ENCODE results near the gene JMJD1C.
"Not testable (repeated sequence)": the region's sequence is repeated elsewhere in the genome, so short reads cannot be mapped to it uniquely, and the experiment has no call there.

JMJD1C gene

DNA sequence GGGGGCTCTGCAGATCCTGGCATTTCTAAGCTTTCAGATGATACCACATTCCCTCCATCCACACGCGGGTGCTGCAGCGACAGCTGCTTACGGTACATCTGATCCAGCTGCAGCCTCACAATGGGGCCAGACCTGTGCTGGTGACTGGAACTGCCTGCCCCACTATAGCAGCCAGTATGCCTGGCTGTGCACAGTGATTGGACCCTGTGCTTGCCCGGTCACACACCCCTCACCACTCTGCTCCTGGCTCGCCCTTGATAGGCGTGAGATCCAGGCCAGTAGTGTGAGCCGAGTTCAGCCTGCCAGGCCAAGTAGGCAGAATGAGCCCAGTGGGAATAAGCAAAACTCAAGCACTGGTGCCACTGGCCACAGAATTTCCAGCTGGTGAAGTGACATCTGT lies 167.8 kb downstream of the JMJD1C start:
- DNase-seq (ENCODE audit: low read depth in 2 of 2) = no peak

DNA sequence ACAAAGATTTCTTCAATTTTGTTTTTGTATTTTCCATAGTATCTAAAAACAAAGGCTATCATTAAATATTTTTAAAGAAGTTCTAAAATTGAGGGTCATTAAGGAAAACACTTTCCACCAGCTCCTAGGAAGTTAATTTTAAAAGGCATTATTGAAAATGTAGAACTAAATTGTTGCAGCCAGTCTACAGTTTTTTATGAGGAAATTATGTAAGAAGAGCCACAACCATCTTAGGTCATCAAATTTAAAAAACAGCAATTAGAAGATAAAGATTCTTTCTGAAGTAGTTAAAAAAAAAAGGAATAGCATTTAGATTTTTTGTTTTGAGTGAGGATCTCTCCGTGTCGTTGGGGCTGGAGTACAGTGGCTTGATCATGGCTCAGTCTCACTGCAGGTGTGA lies 171.0 kb downstream of the JMJD1C start:
- no peak for DNase-seq (ENCODE audit: low read depth in 2 of 2)

DNA sequence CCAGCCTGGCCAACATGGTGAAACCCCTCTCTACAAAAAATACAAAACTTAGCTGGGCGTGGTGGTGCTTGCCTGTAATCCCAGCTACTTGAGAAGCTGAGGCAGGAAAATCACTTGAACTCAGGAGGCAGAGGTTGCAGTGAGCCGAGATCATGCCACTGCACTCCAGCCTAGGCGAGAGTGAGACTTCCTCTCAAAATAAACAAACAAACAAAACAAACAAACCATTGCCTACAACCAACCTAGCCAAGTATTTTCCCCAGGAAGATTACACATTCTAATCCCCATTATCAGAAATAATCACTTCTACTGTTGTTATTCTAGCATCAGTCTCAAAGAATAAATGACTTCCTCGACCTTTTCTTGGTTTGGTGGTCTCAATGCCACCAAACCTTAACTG lies 172.9 kb downstream of the JMJD1C start:
- not testable (repeated sequence) for DNase-seq (ENCODE audit: low read depth in 2 of 2)

DNA sequence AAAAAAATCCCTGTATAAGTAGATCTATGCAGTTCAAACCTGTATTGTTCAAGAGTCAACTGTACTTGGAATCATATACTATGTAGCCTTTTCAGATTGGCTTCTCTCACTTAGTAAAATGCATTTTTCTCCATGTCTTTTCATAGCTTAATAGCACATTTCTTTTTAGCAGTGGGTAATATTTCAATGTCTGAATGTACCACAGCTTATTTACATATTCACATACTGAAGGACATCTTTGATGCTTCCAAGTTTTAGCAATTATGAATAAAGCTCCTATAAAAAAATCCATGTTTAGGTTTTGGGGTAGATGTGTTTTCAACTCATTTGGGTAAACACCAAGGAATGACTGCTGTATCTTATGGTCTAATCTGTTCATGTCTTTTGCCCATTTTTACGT lies 177.6 kb downstream of the JMJD1C start:
- DNase-seq (ENCODE audit: low read depth in 2 of 2) = no peak

DNA sequence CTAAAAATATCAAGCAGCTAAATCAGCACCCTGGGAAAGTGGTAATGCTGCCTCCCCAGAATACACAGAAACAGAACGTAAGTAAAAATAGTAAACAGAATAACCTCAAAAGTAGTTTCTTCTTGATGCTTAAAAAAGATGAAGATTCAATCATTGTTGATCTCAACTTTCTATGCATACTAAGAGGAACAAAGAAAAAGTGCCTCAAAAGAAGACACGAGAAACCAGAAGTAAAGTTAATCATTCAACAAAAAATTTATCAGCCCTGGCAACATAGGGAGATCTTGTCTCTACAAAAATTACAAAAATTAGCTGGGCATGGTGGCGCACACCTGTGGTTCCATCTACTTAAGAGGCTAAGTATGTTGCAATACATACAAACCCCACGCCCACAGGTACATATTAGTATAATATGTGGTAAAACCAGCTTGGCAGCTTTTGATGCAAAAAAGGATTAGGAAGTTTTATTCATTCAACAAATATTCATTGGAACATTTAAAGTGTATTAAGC lies 179.0 kb downstream of the JMJD1C start:
- no peak for DNase-seq (ENCODE audit: low read depth in 2 of 2)

DNA sequence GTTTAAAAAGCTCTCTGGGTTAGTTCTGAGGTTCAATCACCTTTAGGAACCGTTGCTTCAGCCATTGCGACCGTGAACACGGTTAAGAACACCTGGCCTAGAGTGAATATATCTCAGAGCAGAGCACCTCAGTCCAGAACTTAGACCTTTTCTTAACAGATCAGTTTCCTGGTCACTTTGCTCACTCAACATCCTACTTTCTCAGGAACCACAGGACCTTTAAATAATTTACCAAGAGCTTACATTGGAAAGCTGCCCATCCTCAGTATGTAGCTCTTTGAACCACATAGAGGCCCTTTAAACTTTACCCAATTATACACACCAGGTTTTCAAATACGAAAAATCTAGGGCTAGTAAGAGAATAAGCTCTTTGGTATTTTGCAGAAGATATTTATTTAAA lies 179.4 kb downstream of the JMJD1C start:
- DNase-seq (ENCODE audit: low read depth in 2 of 2) = no peak

DNA sequence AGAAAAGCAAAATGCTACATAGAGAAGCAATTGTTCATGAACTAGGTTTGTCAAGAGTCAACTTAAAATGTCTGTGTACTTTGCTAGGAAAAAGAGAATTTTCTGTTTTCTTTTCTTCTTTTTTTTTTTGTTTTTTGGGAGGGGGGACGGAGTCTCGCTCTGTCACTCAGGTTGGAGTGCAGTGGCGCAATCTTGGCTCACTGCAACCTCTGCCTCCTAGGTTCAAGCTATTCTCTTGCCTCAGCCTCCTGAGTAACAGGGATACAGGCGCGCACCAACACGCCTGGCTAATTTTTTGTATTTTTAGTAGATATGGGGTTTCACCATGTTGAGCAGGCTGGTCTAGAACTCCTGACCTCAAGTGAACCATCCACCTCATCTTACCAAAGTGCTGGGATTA lies 181.9 kb downstream of the JMJD1C start:
- not testable (repeated sequence) for DNase-seq (ENCODE audit: low read depth in 2 of 2)

DNA sequence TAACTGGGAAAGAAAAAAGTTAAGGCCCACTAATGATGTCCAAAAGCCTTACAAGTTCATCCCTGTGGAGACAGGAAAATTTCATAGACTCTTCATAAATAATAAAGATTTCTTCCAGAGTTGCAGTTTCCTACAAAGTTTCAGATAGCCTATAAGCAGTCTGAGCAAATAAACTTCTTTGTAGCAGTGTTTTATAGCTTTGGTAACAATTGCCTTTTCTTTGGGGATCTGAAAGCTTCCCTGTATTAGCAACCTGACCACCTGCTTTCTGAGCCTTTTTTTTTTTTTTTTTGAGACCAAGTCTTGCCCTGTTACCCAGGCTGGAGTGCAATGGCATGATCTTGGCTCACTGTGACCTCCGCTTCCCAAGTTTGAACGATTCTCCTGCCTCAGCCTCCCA lies 182.7 kb downstream of the JMJD1C start:
- no peak for DNase-seq (ENCODE audit: low read depth in 2 of 2)

DNA sequence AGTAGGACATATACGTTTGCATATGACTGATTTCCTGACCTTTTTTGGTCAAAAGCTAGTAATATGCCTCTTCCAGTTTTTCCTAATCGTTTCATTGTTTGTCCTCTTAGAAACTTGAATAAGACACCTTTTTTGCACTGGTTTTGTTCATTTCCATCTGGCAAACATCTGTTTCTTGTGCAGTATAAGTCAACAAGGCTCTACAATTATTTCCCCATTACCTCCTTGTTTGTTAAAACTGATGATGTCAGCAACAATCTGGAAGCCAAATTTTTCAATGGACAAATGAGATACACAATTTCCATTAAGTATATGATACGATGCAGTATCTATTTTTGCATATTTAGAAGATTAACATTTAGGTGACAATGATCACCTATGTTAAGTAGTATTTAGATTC lies 183.8 kb downstream of the JMJD1C start:
- no peak for DNase-seq (ENCODE audit: low read depth in 2 of 2)

DNA sequence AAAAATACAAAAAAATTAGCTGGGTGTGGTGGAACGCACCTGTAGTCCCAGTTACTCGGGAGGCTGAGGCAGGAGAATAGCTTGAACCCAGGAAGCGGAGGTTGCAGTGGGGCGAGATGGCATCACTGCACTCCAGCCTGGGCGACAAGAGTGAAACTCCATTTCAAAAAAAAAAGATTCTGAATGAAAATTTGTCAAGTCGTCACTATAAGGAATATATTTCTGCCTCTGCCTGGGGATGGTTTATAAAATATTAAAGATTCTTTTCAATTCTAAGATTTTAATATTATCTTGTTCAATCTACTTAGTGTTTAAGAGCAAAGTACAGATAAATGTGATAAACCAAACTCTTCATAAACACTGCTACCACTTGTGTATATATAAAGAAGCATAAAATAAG lies 185.4 kb downstream of the JMJD1C start:
- no peak for DNase-seq (ENCODE audit: low read depth in 2 of 2)

DNA sequence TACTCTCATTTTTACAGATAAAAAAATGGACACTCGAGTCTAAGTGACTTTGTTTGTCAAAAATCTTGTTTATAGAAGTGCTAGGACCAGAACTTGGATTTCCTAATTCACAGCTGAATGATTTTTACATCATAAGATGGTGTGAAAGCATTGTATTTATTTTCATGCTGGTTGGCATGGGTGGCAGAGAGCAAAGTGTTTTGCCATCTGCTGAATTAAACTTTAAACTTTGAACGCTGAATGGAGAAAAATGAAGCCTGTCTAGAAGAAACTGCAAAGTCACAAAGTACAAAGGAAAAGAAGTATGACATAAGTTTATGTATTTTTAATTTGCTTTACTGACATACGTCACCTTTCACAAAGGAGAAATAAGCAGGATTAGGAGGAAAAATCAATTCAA lies 190.7 kb downstream of the JMJD1C start:
- no peak for DNase-seq (ENCODE audit: low read depth in 2 of 2)

DNA sequence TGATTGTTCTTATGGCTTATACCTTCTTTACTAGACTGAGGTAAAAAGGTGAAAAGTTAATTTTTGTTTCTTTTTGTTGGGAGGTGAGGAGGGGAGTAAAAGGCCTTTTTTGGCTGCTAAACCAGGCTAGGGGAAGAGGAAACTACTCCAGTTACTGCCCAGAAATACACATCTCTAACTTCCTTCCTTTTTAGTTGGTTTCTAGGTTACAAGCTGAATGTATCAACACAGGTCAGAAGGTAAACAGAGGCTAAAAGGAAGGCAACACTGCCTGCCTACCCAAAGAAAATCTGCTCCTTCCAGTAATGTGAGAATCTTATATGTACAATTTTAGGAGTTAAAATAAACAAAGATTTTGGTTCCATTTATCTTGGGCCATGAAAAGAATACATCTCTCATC lies 192.2 kb downstream of the JMJD1C start:
- DNase-seq (ENCODE audit: low read depth in 2 of 2) = no peak

DNA sequence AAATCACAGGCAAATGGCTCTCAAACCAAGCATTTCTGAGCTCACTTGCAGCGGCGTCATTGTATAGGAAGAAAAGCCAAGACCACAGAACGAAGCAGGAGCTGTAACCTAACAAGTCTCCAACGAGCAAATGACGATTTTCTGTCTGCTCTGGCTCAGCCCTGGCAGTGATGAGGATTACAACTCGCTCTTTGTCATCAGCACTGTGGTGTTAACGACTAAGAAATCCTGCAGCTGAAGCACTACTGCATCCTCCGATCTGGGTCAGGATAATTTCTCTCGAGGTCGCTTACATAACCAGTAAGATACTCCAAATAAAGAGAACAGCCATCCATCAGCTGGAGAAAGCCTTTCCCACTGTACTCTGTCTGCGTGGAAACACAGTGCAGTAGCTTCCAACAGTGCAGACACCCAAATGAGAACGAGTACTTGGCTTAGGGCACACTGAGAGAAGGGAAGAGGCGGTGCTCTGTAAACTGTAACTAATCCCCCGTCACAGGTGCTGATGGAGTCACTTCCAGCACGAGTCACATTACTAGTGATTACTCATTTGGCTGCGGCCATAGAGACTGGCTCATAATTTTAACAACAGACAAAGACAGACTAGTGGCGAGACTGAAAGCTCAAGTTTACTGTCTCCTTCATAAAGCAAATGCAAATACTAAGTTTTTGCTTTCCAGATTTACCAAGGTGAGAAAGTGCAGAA lies 196.8 kb downstream of the JMJD1C start:
- DNase-seq (ENCODE audit: low read depth in 2 of 2) = peak; percentile 42 to 51

DNA sequence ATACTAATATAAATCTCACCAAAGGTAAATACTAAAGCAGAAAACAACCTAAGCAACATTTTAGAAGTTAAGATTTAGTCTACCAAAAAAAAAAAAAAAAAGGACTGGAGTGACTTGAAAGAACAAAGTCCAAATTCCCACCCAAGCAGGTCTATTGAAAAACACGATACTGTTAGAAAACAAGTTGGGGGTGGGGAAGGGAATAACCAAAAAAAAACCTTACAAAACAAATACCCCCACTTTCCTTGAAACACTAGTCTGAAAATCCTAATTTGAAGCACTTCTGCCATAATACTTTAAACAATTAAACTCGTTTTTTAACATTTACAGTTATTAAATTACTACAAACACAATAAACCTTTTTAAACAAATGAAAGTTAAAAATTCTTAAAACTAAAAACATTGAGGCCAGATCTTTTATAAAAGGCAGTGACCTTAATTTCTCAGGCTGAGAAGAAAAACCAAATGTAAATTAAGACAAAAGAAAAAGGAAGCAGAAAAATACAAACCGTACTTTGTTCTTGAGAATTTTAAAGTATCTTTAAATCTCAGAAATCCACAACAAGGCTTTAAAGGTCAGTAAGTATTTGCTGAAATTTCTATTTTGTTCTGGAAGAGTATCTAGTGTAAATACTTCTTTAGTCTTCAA lies 197.5 kb downstream of the JMJD1C start:
- no peak for DNase-seq (ENCODE audit: low read depth in 2 of 2)

DNA sequence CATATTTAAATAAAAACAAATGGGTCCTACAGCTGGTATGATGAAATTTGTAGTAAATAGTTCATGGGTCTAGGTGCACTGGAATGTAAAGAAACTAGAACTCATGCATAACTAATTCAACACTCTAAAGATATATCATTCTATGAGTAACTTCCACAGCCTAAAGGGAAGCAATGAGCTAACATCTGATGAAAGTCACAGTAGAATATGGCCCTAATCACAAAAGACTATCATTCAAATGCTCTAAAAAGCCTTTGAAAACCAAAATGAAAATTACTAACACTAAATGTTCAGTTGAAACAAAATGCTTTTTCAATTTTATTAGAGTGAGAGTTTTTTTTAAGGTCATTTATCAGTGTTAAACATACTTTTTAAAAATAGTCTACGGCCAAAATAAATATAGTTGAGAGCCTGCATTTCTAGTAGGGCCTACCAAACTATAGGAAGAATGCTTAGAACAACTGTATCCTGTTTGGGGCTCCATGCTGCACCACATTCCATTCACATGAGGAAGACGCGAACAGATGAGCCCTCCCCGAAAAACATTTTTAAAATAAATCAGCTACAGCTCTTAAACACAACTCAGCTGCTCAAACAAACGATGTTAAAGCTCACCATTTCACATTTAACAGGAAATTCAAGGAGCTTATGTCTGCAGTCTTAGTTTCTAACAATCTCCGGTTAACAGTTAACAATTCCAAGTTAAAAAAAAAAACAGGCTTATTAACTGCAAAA lies 198.2 kb downstream of the JMJD1C start:
- DNase-seq (ENCODE audit: low read depth in 2 of 2) = no peak

DNA sequence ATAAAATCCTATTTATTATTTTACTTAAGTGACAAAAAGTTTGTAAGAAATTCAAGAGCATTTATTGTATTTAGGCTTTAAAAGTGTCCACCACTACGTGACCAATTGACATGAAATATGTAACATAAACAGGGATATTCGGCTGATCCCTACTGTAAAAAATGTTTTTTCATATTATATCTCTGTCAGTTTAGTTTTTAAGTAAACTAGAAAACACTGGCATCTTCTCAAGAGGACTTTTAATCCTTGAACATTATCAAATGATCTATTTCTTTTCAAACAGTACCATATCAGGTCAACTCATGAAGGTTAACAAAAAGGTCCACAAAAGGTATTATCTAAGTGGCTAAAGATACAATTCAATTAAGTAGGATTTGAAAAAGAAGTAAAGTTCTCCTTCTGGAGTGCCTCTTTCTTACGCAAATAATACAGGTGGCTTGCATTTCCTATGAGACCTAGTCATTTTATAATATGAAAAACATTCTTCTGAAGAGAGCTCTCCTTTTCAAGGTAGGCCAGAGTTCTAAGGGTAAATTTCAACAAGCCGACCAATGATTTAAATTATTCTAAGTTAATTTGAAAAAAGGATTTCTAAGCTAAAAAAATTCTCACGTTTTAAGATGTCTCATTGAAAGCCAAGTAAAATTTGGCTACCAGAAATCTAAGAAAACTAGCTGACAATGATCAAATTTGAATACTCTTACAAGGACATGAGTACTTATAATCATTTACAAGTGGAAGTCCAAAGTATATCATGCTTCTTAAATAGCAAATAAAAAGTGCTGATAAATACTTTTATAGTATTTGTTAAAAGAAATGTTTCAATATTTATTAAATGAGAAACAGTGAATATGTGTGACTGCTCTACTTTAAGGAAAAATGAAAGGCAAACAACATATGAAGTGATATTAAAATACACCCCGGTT lies 199.1 kb downstream of the JMJD1C start:
- DNase-seq (ENCODE audit: low read depth in 2 of 2) = no peak

DNA sequence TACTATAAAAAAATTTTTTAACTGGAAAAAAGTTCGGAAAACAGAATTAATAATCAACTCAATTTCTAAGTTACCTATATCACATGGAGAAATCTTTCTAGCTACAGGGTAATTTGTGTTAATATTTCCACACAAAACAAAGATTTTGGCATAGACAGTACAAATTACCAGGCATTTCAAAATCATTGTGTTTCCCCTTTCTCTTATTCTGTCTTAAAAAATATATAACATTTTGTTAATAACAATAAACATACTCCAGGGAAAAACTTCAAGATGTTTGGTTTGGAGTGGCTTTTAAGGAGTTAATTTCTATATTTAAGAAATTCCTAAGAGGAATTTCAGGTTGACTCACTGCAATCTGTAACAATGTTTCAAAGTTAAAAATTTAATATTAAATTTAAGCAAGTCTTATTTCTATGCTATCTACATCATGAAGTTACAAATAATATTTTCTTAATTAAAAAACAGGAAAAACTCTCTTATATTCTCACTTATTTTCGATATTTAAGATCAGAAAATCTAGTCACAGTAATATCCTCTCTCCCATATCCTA lies 200.0 kb downstream of the JMJD1C start:
- no peak for DNase-seq (ENCODE audit: low read depth in 2 of 2)

DNA sequence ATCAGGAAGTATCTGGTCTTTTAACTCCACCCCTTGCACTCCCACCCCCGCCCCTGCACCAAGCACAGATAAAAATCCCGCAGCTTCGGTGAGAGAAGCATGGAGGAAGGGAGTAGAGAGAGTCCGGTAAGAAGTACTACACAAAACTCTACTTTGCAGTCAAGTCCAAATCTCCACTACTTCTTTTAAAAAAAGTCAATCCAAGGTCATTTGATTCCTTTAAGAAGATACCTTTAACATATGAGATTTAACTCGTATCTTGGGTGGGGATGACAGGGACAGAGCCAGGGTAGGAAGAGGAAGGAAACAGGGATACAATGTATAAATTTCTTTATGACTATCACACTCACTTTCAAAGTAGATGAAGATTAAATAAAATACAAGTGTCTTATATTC lies 200.6 kb downstream of the JMJD1C start:
- peak in 1 of 2 donors; percentile 6 for DNase-seq (ENCODE audit: low read depth in 2 of 2)

DNA sequence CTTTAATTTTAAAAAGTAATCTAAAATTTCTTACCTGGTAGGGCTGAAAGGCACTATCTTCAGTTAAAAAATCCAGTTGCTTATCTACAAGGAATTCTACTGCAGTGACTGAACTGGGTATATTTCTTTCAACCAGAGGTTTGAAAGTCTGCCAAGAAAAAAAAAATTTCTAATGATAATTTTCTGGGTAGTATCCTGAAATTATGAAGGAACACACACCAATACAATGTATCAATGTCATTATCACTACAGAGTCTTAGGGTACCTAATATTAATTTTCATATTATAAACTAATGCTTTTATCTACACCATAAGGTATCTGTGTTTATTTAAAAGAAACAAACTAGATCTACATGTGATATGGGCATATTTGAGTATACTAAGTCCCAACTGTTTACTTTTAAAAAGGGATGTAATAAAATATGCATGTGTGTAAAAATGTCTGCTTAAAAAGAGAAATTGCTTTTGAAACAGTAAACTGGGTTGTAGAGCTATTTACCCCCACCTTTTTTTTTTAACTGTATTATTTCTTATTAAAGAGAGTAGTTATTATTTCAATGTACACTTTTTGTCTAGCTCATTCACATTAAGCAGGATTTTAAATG lies 201.1 kb downstream of the JMJD1C start:
- DNase-seq (ENCODE audit: low read depth in 2 of 2) = no peak

DNA sequence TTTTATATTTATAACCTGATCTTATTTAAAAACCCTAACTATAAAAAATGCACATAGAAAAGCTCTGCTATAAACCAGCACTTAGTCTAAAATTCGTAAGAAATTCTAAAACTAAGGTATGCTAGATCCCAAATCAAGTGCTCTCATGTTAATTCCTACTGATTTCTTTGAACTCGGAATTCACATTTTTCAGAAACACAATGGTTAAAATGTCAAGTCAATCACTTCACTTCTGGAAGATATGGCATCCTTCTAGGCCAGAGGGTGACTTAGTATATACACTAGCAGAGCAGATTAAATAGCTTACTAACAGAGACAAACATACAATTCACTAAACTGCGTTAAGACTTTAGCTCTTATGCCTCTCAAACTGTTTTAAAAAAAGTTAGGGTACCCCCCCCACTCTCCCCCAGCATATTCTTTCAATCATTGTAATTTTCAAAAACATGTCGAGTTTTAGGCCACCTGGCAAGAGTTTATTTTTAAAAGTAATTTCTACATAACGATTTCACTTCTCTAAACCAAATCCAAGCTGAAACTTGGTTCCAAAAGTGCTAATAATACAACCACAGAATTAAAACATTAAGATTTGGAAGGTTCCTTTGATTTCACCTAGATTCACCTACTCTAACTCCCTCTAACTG lies 203.2 kb downstream of the JMJD1C start:
- DNase-seq (ENCODE audit: low read depth in 2 of 2) = no peak

DNA sequence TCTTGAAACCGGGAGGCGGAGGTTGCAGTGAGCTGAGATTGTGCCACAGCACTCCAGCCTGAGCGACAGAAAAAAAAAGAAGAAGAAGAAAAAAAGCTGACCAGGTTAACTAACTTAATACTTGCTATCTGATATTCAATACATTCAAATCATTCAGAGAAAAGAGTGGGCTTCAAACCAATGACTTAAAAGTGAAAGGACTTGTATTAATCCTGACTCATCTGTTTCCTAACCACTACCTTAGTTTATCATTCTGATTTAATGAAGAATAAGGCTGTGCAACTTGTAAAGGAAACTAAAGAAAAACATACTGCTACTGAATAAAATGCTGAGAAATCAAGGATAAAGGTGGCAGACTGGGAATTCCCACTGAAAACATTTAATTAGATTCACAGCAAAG lies 204.3 kb downstream of the JMJD1C start:
- no peak for DNase-seq (ENCODE audit: low read depth in 2 of 2)
